GM23248 (cell line): Measurements from ENCODE around the gene RICTOR. TPM values are rescaled to one million over a fixed set of nuclear protein-coding genes. Genes with fewer than 3 reads are reported as not detected.

Source experiments
- DNase-seq: peaks from one replicate; pipeline ENCODE4 v3.0.0-alpha.2; 2015
- H2AFZ ChIP-seq: fragments of 200-600 bp; sonication (generic); 2 replicates; pipeline ENCODE4 v1.6.1; 2016; ENCODE audit warnings: antibody characterized with exemption
- H3F3A ChIP-seq: fragments of 200-600 bp; sonication (generic); 2 replicates; pipeline ENCODE4 v1.6.1; 2016; ENCODE audit warnings: mild to moderate bottlenecking, antibody characterized with exemption, mixed run types; ENCODE audit not compliant: insufficient read depth
- H3K27ac ChIP-seq: fragments of 200-600 bp; sonication (generic); 2 replicates; pipeline ENCODE4 v1.5.1; 2016; ENCODE audit warnings: mild to moderate bottlenecking
- H3K27me3 ChIP-seq: fragments of 200-600 bp; sonication (generic); replicated peaks from 2 replicates; pipeline ENCODE4 v1.6.1; 2016; ENCODE audit warnings: mild to moderate bottlenecking; ENCODE audit not compliant: insufficient read depth
- H3K36me3 ChIP-seq: fragments of 200-600 bp; sonication (generic); 2 replicates; pipeline ENCODE4 v1.6.1; 2016; ENCODE audit warnings: low read depth, mild to moderate bottlenecking
- H3K4me1 ChIP-seq: fragments of 200-600 bp; sonication (generic); 2 replicates; pipeline ENCODE4 v1.6.1; 2016; ENCODE audit warnings: mild to moderate bottlenecking; ENCODE audit not compliant: insufficient read depth
- H3K4me2 ChIP-seq: fragments of 200-600 bp; sonication (generic); one replicate; pipeline ENCODE4 v1.6.1; 2016; ENCODE audit warnings: mild to moderate bottlenecking; ENCODE audit not compliant: unreplicated experiment
- H3K4me3 ChIP-seq: fragments of 200-600 bp; sonication (generic); 2 replicates; pipeline ENCODE4 v1.5.1; 2016; ENCODE audit warnings: mild to moderate bottlenecking
- H3K79me2 ChIP-seq: fragments of 200-600 bp; sonication (generic); 2 replicates; pipeline ENCODE4 v1.6.1; 2016; ENCODE audit warnings: mild to moderate bottlenecking; ENCODE audit not compliant: insufficient read depth
- H3K9ac ChIP-seq: fragments of 200-600 bp; sonication (generic); 2 replicates; pipeline ENCODE4 v1.6.1; 2016; ENCODE audit warnings: mild to moderate bottlenecking
- H3K9me2 ChIP-seq: fragments of 200-600 bp; sonication (generic); 2 replicates; pipeline ENCODE4 v1.6.1; 2016; ENCODE audit warnings: mixed run types, mild to moderate bottlenecking, moderate library complexity; ENCODE audit not compliant: insufficient read depth
- H3K9me3 ChIP-seq: fragments of 200-600 bp; sonication (generic); one replicate; pipeline ENCODE4 v1.6.1; 2017; ENCODE audit warnings: low read depth
- H4K20me1 ChIP-seq: fragments of 200-600 bp; sonication (generic); 2 replicates; pipeline ENCODE4 v1.6.0; 2016; ENCODE audit not compliant: insufficient read depth
- EZH2 ChIP-seq: fragments of 200-600 bp; sonication (generic); IDR thresholded peaks from 2 replicates; pipeline ENCODE4 v1.6.1; 2018; ENCODE audit warnings: antibody characterized with exemption, mild to moderate bottlenecking; ENCODE audit not compliant: insufficient read depth, poor library complexity, severe bottlenecking
- EZH2phosphoT487 ChIP-seq: fragments of 200-600 bp; sonication (generic); IDR thresholded peaks from 2 replicates; pipeline ENCODE4 v1.6.1; 2018; ENCODE audit warnings: antibody characterized with exemption, moderate library complexity, mild to moderate bottlenecking, low read depth; ENCODE audit not compliant: insufficient read depth
- WGBS, 2 experiments: methylation state at CpG; one replicate each; pipeline ENCODE4 v1.1.6; 2015 to 2017; ENCODE audit warnings: low lambda C conversion rate in 2 of 2, low coverage in 1 of 2; ENCODE audit errors: missing lambda C conversion rate in 2 of 2; 5-methylcytosine and 5-hydroxymethylcytosine counted together
- in situ Hi-C: fragments of 300-500 bp; cut with MboI; formaldehyde crosslinking; loops from 2 replicates; pipeline ENCODE4 v1.15.0; 2020
- polyA plus RNA-seq: library from polyadenylated mRNA; unstranded; fragments of >200 nt; fragmentation: Nextera tagmentation; extraction: Ambion mirVana; gene quantifications from 2 replicates; pipeline ENCODE4 v1.2.1, GENCODE V29; 2016
- small RNA-seq: library from RNA; depleted of rRNA; stranded (forward); fragments of <200 nt; gene quantifications from one replicate; pipeline ENCODE3, GENCODE V24; 2014; ENCODE audit warnings: low read depth, low replicate concordance
- total RNA-seq: library from RNA; depleted of rRNA; stranded (reverse); fragments of >200 nt; shearing (Covaris generic); gene quantifications from 2 replicates; pipeline ENCODE4 v1.2.3, GENCODE V29; 2014; rRNA removed

Gene RICTOR
- total and polyA plus RNA-seq, 2 experiments from 2014 or later, result 5.7 to 12.5 TPM

GRCh38 chr5:38889424-38889823 lies 184.8 kb downstream of the RICTOR start:
- H3K4me2 ChIP-seq, result no peak overlapping the region
- no peak for TF ChIP-seq EZH2phosphoT487
- no peak for TF ChIP-seq EZH2
- peaks cover 70% of the 10 kb centered on the region for H3K36me3 ChIP-seq

DNA sequence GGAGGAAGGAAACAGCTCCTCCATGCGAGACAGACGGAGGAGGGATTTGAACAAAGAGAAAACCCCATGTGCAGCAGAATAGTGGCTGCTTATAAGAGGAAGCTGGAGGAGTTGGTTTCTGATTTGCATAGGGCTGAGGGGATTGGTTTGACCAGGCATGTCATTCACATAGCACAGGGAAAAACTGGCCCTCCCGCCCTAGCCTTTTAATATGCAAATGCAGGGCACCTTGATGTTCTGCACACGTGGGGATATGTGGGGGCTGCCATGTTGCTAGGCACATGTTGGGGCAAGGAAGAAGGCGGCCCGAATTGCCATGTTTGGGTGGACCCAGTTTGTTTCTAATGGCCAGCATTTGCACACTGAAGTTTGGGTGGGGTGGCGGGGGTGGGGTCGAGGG lies 186.2 kb downstream of the RICTOR start:
- TF ChIP-seq EZH2 (no peak), EZH2phosphoT487 (no peak)
- 84 to 90% methylated on average over 6 to 8 of the region's 8 CpGs for WGBS, 2 experiments
- no peak overlapping the region for H2AFZ ChIP-seq

More at GRCh38 chr5:38889424-38889823, 184.8 kb downstream of the RICTOR start:
- DNase-seq, result no peak
- H4K20me1 ChIP-seq, result no peaks in the 10 kb centered on the region
- H3K4me3 ChIP-seq, result no peak overlapping the region
- no peaks in the 10 kb centered on the region for H3K9me2 ChIP-seq
- H3K27ac ChIP-seq, result no peak overlapping the region
- in situ Hi-C loops, result no loop called here
- peaks cover 24% of the 10 kb centered on the region; the same call in 1 of the 2 replicates for H3K79me2 ChIP-seq
- peaks cover 5% of the 10 kb centered on the region; the same call in 1 of the 2 replicates for H3F3A ChIP-seq
- no peaks in the 10 kb centered on the region for H3K9me3 ChIP-seq
- H3K9ac ChIP-seq, result no peak overlapping the region
- H2AFZ ChIP-seq, result no peak overlapping the region
- no peaks in the 10 kb centered on the region for H3K27me3 ChIP-seq
- 100% methylated on average over 1 of the region's 1 CpG for WGBS, 2 experiments
- no peaks in the 10 kb centered on the region for H3K4me1 ChIP-seq

More for the DNA sequence above, 186.2 kb downstream of the RICTOR start:
- Histone ChIP-seq H3K27me3 (no peaks in the 10 kb centered on the region), H3K9me3 (no peaks in the 10 kb centered on the region), H3K27ac (no peak overlapping the region), H4K20me1 (no peaks in the 10 kb centered on the region), H3K9ac (no peak overlapping the region), H3K4me2 (no peak overlapping the region), H3K36me3 (peaks cover 72% of the 10 kb centered on the region), H3K4me3 (no peak overlapping the region), H3F3A (no peaks in the 10 kb centered on the region), H3K79me2 (peaks cover 14% of the 10 kb centered on the region; the same call in 1 of the 2 replicates), H3K9me2 (no peaks in the 10 kb centered on the region), H3K4me1 (no peaks in the 10 kb centered on the region)
- in situ Hi-C loops, result no loop called here
- no peak for DNase-seq

Small RNA genes within 50 kb of the gene (small RNA-seq; reads per million reads assigned to genes)
- not detected for gene AIG1P1

Other genes with a start within 250 kb of the RICTOR start
- gene OSMR, start 228.4 kb downstream of the RICTOR start, total RNA-seq, result 52.5 and 70.8 TPM in 2 replicates
- 37.1 and 37.3 TPM in 2 replicates for gene OSMR, start 228.4 kb downstream of the RICTOR start, polyA plus RNA-seq
- under 0.01 TPM in 1 of 2 replicates, not detected in the other for gene FYB1, start 145.2 kb upstream of the RICTOR start, total RNA-seq
- 0.08 and 0.11 TPM in 2 replicates for gene FYB1, start 145.2 kb upstream of the RICTOR start, polyA plus RNA-seq